ENCODE measurements around the gene ILK.

- TF ChIP-seq CTCF (IDR thresholded peaks at IDR 0.05; ENCODE audit: low read length), result no peak
- no peak for TF ChIP-seq EZH2 (IDR thresholded peaks at IDR 0.05; ENCODE audit: borderline replicate concordance, low read length)
These were observed 5.3 kb downstream of the ILK start for GRCh38 chr11:6608726-6609501.
